GM23338 (cell line): Measurements from ENCODE around the gene TNIP1. TPM values are rescaled to one million over a fixed set of nuclear protein-coding genes. Genes with fewer than 3 reads are reported as not detected.

Experiments
- ATAC-seq: fragments of 200-7000 bp; cut with Tn5 transposase; 3 replicates; pipeline ENCODE4 v1.9.1; 2020
- DNase-seq: peaks from one replicate; pipeline ENCODE4 v3.0.0-alpha.2; 2015; ENCODE audit warnings: low spot score
- H2AFZ ChIP-seq: fragments of 200-600 bp; sonication (generic); 2 replicates; pipeline ENCODE4 v1.8.0; 2016; ENCODE audit warnings: antibody characterized with exemption, mild to moderate bottlenecking, moderate library complexity
- H3F3A ChIP-seq: fragments of 200-600 bp; sonication (generic); replicated peaks from 2 replicates; pipeline ENCODE4 v1.8.0; 2017; ENCODE audit warnings: antibody characterized with exemption, mixed run types, low read depth
- H3K27ac ChIP-seq: fragments of 200-600 bp; sonication (generic); 2 replicates; pipeline ENCODE4 v1.6.1; 2016; ENCODE audit warnings: low read depth
- H3K27me3 ChIP-seq: fragments of 200-600 bp; sonication (generic); 2 replicates; pipeline ENCODE4 v1.8.0; 2016; ENCODE audit warnings: mild to moderate bottlenecking, mixed run types, moderate library complexity; ENCODE audit not compliant: insufficient read depth
- H3K36me3 ChIP-seq: fragments of 200-600 bp; sonication (generic); 2 replicates; pipeline ENCODE4 v1.8.0; 2016; ENCODE audit warnings: mild to moderate bottlenecking; ENCODE audit not compliant: insufficient read depth
- H3K4me1 ChIP-seq: fragments of 200-600 bp; sonication (generic); 2 replicates; pipeline ENCODE4 v1.8.0; 2016; ENCODE audit warnings: mild to moderate bottlenecking, moderate library complexity; ENCODE audit not compliant: insufficient read depth
- H3K4me2 ChIP-seq: fragments of 200-600 bp; sonication (generic); 2 replicates; pipeline ENCODE4 v1.7.1; 2017; ENCODE audit warnings: mixed run types
- H3K4me3 ChIP-seq: fragments of 200-600 bp; sonication (generic); 2 replicates; pipeline ENCODE4 v1.6.1; 2016; ENCODE audit warnings: mixed run types
- H3K79me2 ChIP-seq: fragments of 200-600 bp; sonication (generic); replicated peaks from 2 replicates; pipeline ENCODE4 v1.8.0; 2017; ENCODE audit warnings: mild to moderate bottlenecking; ENCODE audit not compliant: insufficient read depth
- H3K9me2 ChIP-seq: fragments of 200-600 bp; sonication (generic); 2 replicates; pipeline ENCODE4 v1.8.0; 2017; ENCODE audit not compliant: insufficient read depth
- H4K20me1 ChIP-seq: fragments of 200-600 bp; sonication (generic); replicated peaks from 2 replicates; pipeline ENCODE4 v1.8.0; 2017; ENCODE audit warnings: mild to moderate bottlenecking; ENCODE audit not compliant: insufficient read depth
- H3K27ac Mint-ChIP-seq: 2 replicates; pipeline ENCODE4 v1.8.0; 2020; ENCODE audit warnings: inconsistent platforms, mild to moderate bottlenecking, moderate library complexity, mixed read lengths
- H3K27me3 Mint-ChIP-seq: 3 replicates; pipeline ENCODE4 v1.8.0; 2022; ENCODE audit warnings: low read depth, mild to moderate bottlenecking, moderate library complexity, mixed read lengths, inconsistent platforms; ENCODE audit not compliant: insufficient read depth, poor library complexity
- H3K36me3 Mint-ChIP-seq: 3 replicates; pipeline ENCODE4 v1.8.0; 2021; ENCODE audit warnings: low read depth, mild to moderate bottlenecking, inconsistent platforms, moderate library complexity, mixed read lengths
- H3K4me1 Mint-ChIP-seq: 3 replicates; pipeline ENCODE4 v1.8.0; 2020; ENCODE audit warnings: mild to moderate bottlenecking, inconsistent platforms, mixed read lengths
- H3K4me3 Mint-ChIP-seq: 3 replicates; pipeline ENCODE4 v1.8.0; 2021; ENCODE audit warnings: moderate library complexity, mild to moderate bottlenecking, inconsistent platforms, mixed read lengths
- H3K9me3 Mint-ChIP-seq: 3 replicates; pipeline ENCODE4 v1.8.0; 2020; ENCODE audit warnings: moderate library complexity, mild to moderate bottlenecking, inconsistent platforms, mixed read lengths
- REST ChIP-seq: IDR thresholded peaks from one replicate; pipeline ENCODE4 v1.6.1; 2018; ENCODE audit warnings: antibody characterized with exemption; ENCODE audit not compliant: unreplicated experiment
- STAT1 ChIP-seq: IDR thresholded peaks from one replicate; pipeline ENCODE4 v1.6.1; 2016; ENCODE audit warnings: antibody characterized with exemption; ENCODE audit not compliant: unreplicated experiment
- ZNF114 ChIP-seq: fragments of 250-450 bp; sonication (Bioruptor Pico); IDR thresholded peaks from 2 replicates; pipeline ENCODE4 v1.5.0; 2020; ENCODE audit warnings: mild to moderate bottlenecking, moderate library complexity
- ZNF462 ChIP-seq: fragments of 250-450 bp; sonication (Bioruptor Pico); IDR thresholded peaks from 2 replicates; pipeline ENCODE4 v1.5.0; 2020; ENCODE audit warnings: mild to moderate bottlenecking, moderate library complexity
- polyA plus RNA-seq: library from polyadenylated mRNA; unstranded; fragments of >200 nt; fragmentation: Nextera tagmentation; extraction: Ambion mirVana; gene quantifications from 2 replicates; pipeline ENCODE4 v1.2.1, GENCODE V29; 2016
- total RNA-seq: library from RNA; depleted of rRNA; stranded (reverse); fragments of >200 nt; shearing (Covaris generic); gene quantifications from 2 replicates; pipeline ENCODE4 v1.2.3, GENCODE V29; 2014
- TF ChIP-seq, protein P1 (sequence below): IDR thresholded peaks from 2 replicates; pipeline ENCODE4 v1.6.1; 2016; ENCODE audit warnings: antibody characterized with exemption

TNIP1 gene
- total and polyA plus RNA-seq, 2 experiments from 2014 or later: 10.3 to 29.6 TPM

- Histone ChIP-seq H3K9me2 (no peaks in the 10 kb centered on the region), H3K27me3 (0 out of 2 replicates have a peak, but pooled peaks cover 3% of the 10 kb centered on the region), H3K4me1 (peaks cover 11% of the 10 kb centered on the region), H3F3A (peaks cover 3% of the 10 kb centered on the region; the same call in 1 of the 2 replicates), H3K4me3 (no peak overlapping the region), H4K20me1 (peaks cover 18% of the 10 kb centered on the region), H3K4me2 (no peak overlapping the region), H3K36me3 (no peaks in the 10 kb centered on the region), H3K79me2 (peaks cover 27% of the 10 kb centered on the region), H2AFZ (no peak overlapping the region), H3K27ac (no peak overlapping the region)
- peaks cover 9% of the 10 kb centered on the region for H3K4me1 Mint-ChIP-seq
- no peak overlapping the region for H3K27ac Mint-ChIP-seq
- no peak overlapping the region for H3K4me3 Mint-ChIP-seq
- TF ChIP-seq ZNF114 (CRISPR knock-in tag) (no peak), ZNF462 (CRISPR knock-in tag) (no peak), REST (no peak), STAT1 (no peak)
- TF ChIP-seq, protein P1, sequence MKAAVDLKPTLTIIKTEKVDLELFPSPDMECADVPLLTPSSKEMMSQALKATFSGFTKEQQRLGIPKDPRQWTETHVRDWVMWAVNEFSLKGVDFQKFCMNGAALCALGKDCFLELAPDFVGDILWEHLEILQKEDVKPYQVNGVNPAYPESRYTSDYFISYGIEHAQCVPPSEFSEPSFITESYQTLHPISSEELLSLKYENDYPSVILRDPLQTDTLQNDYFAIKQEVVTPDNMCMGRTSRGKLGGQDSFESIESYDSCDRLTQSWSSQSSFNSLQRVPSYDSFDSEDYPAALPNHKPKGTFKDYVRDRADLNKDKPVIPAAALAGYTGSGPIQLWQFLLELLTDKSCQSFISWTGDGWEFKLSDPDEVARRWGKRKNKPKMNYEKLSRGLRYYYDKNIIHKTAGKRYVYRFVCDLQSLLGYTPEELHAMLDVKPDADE: no peak
- no peak for DNase-seq
- peaks cover 11% of the 10 kb centered on the region for H3K27me3 Mint-ChIP-seq
- no peak for ATAC-seq
- H3K9me3 Mint-ChIP-seq: no peaks in the 10 kb centered on the region
- no peaks in the 10 kb centered on the region for H3K36me3 Mint-ChIP-seq
Measured at GRCh38 chr5:151076616-151077015, 4.2 kb downstream of the TNIP1 start.
